H1 (cell line): Measurements from ENCODE around the gene NCAPG. TPM values are rescaled to one million over a fixed set of nuclear protein-coding genes. Genes with fewer than 3 reads are reported as not detected.

ENCODE experiments used
- HDAC2 ChIP-seq, 2 experiments: fragments of 300-600 bp in 1 of 2; sonication (generic) in 1 of 2; IDR thresholded peaks; 2 replicates each; pipeline ENCODE4 v1.6.1; 2011 to 2012; ENCODE audit warnings: low read depth in 2 of 2, low read length in 2 of 2, mild to moderate bottlenecking in 2 of 2, moderate library complexity in 2 of 2, borderline replicate concordance in 1 of 2, inconsistent platforms in 1 of 2
- polyA plus RNA-seq, 7 experiments: library from polyadenylated mRNA; depleted of rRNA in 3 of 7; stranded (reverse) in 5 of 7; unstranded in 2 of 7; fragments of >200 nt in 5 of 7; fragments of 200-250 nt in 2 of 7; gene quantifications; 1 replicate in 5 of 7; 2 replicates in 1 of 7; 4 replicates in 1 of 7; pipeline versions ENCODE4 v1.2.1 to v1.2.3, GENCODE V29; 2011 to 2013; ENCODE audit warnings: missing spikeins in 2 of 7, mixed read lengths in 2 of 7
- total RNA-seq: library from RNA; stranded (reverse); fragmentation: NEBNext Ultra II Directional; extraction: Animal tissue kit (Norgen Biotek cat#: 25700); gene quantifications from 2 replicates; pipeline ENCODE4 v1.2.1, GENCODE V29; 2021

The NCAPG gene
- total and polyA plus RNA-seq, 2 of the 8 experiments (the other 6 are each of a cell fraction or from before 2014, with no cell fraction given): 12.9 to 52.3 TPM

- peak; percentile 71 to 80; a peak in 2 of 4 replicates for TF ChIP-seq HDAC2 (IDR thresholded peaks at IDR 0.05; ENCODE audit: borderline replicate concordance in 1 of 2, low read depth in 2 of 2, low read length in 2 of 2)
Measured at GRCh38 chr4:17810260-17811077, at the start of gene NCAPG, which contains the start of gene DCAF16 (continued).
